GM18909 (cell line): ENCODE data around the gene BTRC.
"Not testable (repeated sequence)": the region's sequence is repeated elsewhere in the genome, so short reads cannot be mapped to it uniquely, and the experiment has no call there.

Experiments
- ATAC-seq: cut with Tn5 transposase; IDR thresholded peaks from one replicate; pipeline ENCODE4 v1.9.1; 2021; ENCODE audit warnings: mild to moderate bottlenecking; ENCODE audit not compliant: unreplicated experiment, poor library complexity

BTRC gene

GRCh38 chr10:101341438-101341837 is 12.5 kb upstream of the BTRC start:
- no peak for ATAC-seq

GRCh38 chr10:101346177-101346576 is 7.8 kb upstream of the BTRC start:
- no peak for ATAC-seq

GRCh38 chr10:101351017-101351416 is 2.9 kb upstream of the BTRC start:
- ATAC-seq, result no peak

GRCh38 chr10:101351477-101351876 is 2.5 kb upstream of the BTRC start:
- no peak for ATAC-seq

- not testable (repeated sequence) for ATAC-seq
These were observed 1.1 kb upstream of the BTRC start for GRCh38 chr10:101352857-101353256.

- peak; percentile 29 for ATAC-seq
These were observed 535 bp downstream of the BTRC start for GRCh38 chr10:101354328-101355071.

- no peak for ATAC-seq
These were observed 1.2 kb downstream of the BTRC start for GRCh38 chr10:101355072-101355706.

GRCh38 chr10:101356132-101356531 is 2.2 kb downstream of the BTRC start:
- ATAC-seq, result no peak

GRCh38 chr10:101357958-101358357 is 4.0 kb downstream of the BTRC start:
- ATAC-seq, result no peak

- no peak for ATAC-seq
These were observed 4.8 kb downstream of the BTRC start for GRCh38 chr10:101358706-101359300.

GRCh38 chr10:101360090-101360489 is 6.1 kb downstream of the BTRC start:
- not testable (repeated sequence) for ATAC-seq

GRCh38 chr10:101360841-101361240 is 6.9 kb downstream of the BTRC start:
- not testable (repeated sequence) for ATAC-seq

GRCh38 chr10:101363850-101364400 is 10.0 kb downstream of the BTRC start:
- ATAC-seq, result no peak

- ATAC-seq, result no peak
These were observed 10.8 kb downstream of the BTRC start for GRCh38 chr10:101364721-101365120.

- no peak for ATAC-seq
These were observed 13.8 kb downstream of the BTRC start for GRCh38 chr10:101367569-101368453.

GRCh38 chr10:101373063-101373462 is 19.1 kb downstream of the BTRC start:
- no peak for ATAC-seq

GRCh38 chr10:101373993-101374392 is 20.0 kb downstream of the BTRC start:
- ATAC-seq, result not testable (repeated sequence)

- ATAC-seq, result no peak
These were observed 21.1 kb downstream of the BTRC start for GRCh38 chr10:101375076-101375475.

- ATAC-seq, result no peak
These were observed 25.8 kb downstream of the BTRC start for GRCh38 chr10:101379663-101380352.
